ENCODE results near the gene LILRB3.

- no peak for TF ChIP-seq POLR2A (IDR thresholded peaks at IDR 0.05)
- TF ChIP-seq CTCF (IDR thresholded peaks at IDR 0.05): no peak
These were observed 53.6 kb downstream of the LILRB3 start for GRCh38 chr19:54169149-54169740.
